Mesenchymal stem cell (in vitro differentiated cells and primary cell): Measurements from ENCODE around the gene CNOT4.

Source experiments
- DNase-seq: peaks from one replicate; pipeline ENCODE4 v3.0.0-alpha.2; 2013
- H2AFZ ChIP-seq: one replicate; pipeline ENCODE4 v1.6.1; 2013; ENCODE audit warnings: low read depth, mild to moderate bottlenecking, control low read depth, inconsistent platforms, low read length, moderate library complexity
- H2AK5ac ChIP-seq: 2 replicates; pipeline ENCODE4 v1.6.1; 2013; ENCODE audit warnings: low read length, moderate library complexity, mild to moderate bottlenecking, inconsistent platforms; ENCODE audit not compliant: severe bottlenecking
- H2BK120ac ChIP-seq: one replicate; pipeline ENCODE4 v1.6.1; 2013; ENCODE audit warnings: low read depth, mild to moderate bottlenecking, inconsistent platforms, low read length, moderate library complexity
- H2BK12ac ChIP-seq, 2 experiments: one replicate each; pipeline ENCODE4 v1.6.1; 2013; ENCODE audit warnings: inconsistent platforms in 2 of 2, low read length in 2 of 2, mild to moderate bottlenecking in 2 of 2, moderate library complexity in 2 of 2, control low read depth in 1 of 2
- H2BK15ac ChIP-seq: one replicate; pipeline ENCODE4 v1.6.1; 2013; ENCODE audit warnings: mild to moderate bottlenecking, low read depth, inconsistent platforms; ENCODE audit not compliant: poor library complexity, severe bottlenecking
- H2BK5ac ChIP-seq: 2 replicates; pipeline ENCODE4 v1.6.1; 2013; ENCODE audit warnings: low read depth, mild to moderate bottlenecking, low read length, control low read depth, inconsistent platforms; ENCODE audit not compliant: poor library complexity, severe bottlenecking
- H3K14ac ChIP-seq, 2 experiments: one replicate each; pipeline ENCODE4 v1.6.1; 2013; ENCODE audit warnings: inconsistent platforms in 2 of 2, low read length in 2 of 2, control low read depth in 1 of 2, mild to moderate bottlenecking in 1 of 2, moderate library complexity in 1 of 2
- H3K18ac ChIP-seq, 2 experiments: one replicate each; pipeline ENCODE4 v1.6.1; 2013; ENCODE audit warnings: inconsistent platforms in 2 of 2, low read length in 2 of 2, control low read depth in 1 of 2, low read depth in 1 of 2, mild to moderate bottlenecking in 1 of 2
- H3K23ac ChIP-seq, 2 experiments: one replicate each; pipeline ENCODE4 v1.6.1; 2013; ENCODE audit warnings: inconsistent platforms in 2 of 2, low read length in 2 of 2, mild to moderate bottlenecking in 2 of 2, moderate library complexity in 2 of 2, control low read depth in 1 of 2
- H3K27ac ChIP-seq: 2 replicates; pipeline ENCODE4 v1.5.1; 2013; ENCODE audit warnings: mild to moderate bottlenecking, moderate library complexity, low read length, control low read depth, inconsistent platforms; ENCODE audit not compliant: poor library complexity, severe bottlenecking
- H3K27me3 ChIP-seq, 2 experiments: 2 replicates each; pipeline versions ENCODE4 v1.6.1 to v1.7.0; 2013; ENCODE audit warnings: low read length in 2 of 2, mild to moderate bottlenecking in 2 of 2, moderate library complexity in 2 of 2, control low read depth in 1 of 2, inconsistent platforms in 1 of 2; ENCODE audit not compliant: control insufficient read depth in 1 of 2, insufficient read depth in 1 of 2
- H3K36me3 ChIP-seq, 2 experiments: 2 replicates each; pipeline versions ENCODE4 v1.6.1 to v1.7.0; 2013; ENCODE audit warnings: low read length in 2 of 2, control low read depth in 1 of 2, inconsistent platforms in 1 of 2, low read depth in 1 of 2, mild to moderate bottlenecking in 1 of 2; ENCODE audit not compliant: insufficient read depth in 2 of 2, control insufficient read depth in 1 of 2
- H3K4ac ChIP-seq, 2 experiments: one replicate each; pipeline ENCODE4 v1.6.1; 2013; ENCODE audit warnings: inconsistent platforms in 2 of 2, low read length in 2 of 2, mild to moderate bottlenecking in 2 of 2, moderate library complexity in 2 of 2, control low read depth in 1 of 2, low read depth in 1 of 2
- H3K4me1 ChIP-seq: 2 replicates; pipeline ENCODE4 v1.6.1; 2013; ENCODE audit warnings: low read depth, low read length, control low read depth; ENCODE audit not compliant: control insufficient read depth, insufficient read depth
- H3K4me2 ChIP-seq: 2 replicates; pipeline ENCODE4 v1.6.1; 2013; ENCODE audit warnings: low read length, mild to moderate bottlenecking, inconsistent platforms; ENCODE audit not compliant: poor library complexity, severe bottlenecking
- H3K4me3 ChIP-seq, 2 experiments: 2 replicates each; pipeline versions ENCODE4 v1.5.1 to v1.7.0; 2013; ENCODE audit warnings: low read length in 2 of 2, mild to moderate bottlenecking in 2 of 2, control low read depth in 1 of 2, low read depth in 1 of 2; ENCODE audit not compliant: insufficient read depth in 1 of 2
- H3K79me1 ChIP-seq: replicated peaks from 2 replicates; pipeline ENCODE4 v1.6.1; 2013; ENCODE audit warnings: mild to moderate bottlenecking, control low read depth, low read length, inconsistent platforms; ENCODE audit not compliant: poor library complexity, severe bottlenecking
- H3K9ac ChIP-seq: 2 replicates; pipeline ENCODE4 v1.7.0; 2013; ENCODE audit warnings: mild to moderate bottlenecking, low read length, moderate library complexity
- H3K9me3 ChIP-seq: 2 replicates; pipeline ENCODE4 v1.7.0; 2013; ENCODE audit warnings: mild to moderate bottlenecking, low read length; ENCODE audit not compliant: control insufficient read depth
- H4K8ac ChIP-seq: one replicate; pipeline ENCODE4 v1.6.1; 2013; ENCODE audit warnings: inconsistent platforms, mild to moderate bottlenecking, low read length, moderate library complexity
- H4K91ac ChIP-seq: one replicate; pipeline ENCODE4 v1.6.1; 2013; ENCODE audit warnings: mild to moderate bottlenecking, low read length, inconsistent platforms
- WGBS: methylation state at CpG from one replicate; pipeline ENCODE4 v1.1.7; 2013; ENCODE audit warnings: mixed read lengths; 5-methylcytosine and 5-hydroxymethylcytosine counted together

CNOT4 gene

GRCh38 chr7:135361788-135362187 is 148.1 kb downstream of the CNOT4 start:
- no peak overlapping the region for H2AFZ ChIP-seq
- no peak overlapping the region for H3K9ac ChIP-seq
- no peak overlapping the region for H3K14ac ChIP-seq
- no peak overlapping the region for H4K91ac ChIP-seq
- H2BK12ac ChIP-seq: no peak overlapping the region
- 36% methylated on average over 3 of the region's 5 CpGs for WGBS
- H2BK120ac ChIP-seq: no peak overlapping the region
- no peak overlapping the region for H2BK5ac ChIP-seq
- no peak overlapping the region for H3K23ac ChIP-seq
- no peaks in the 10 kb centered on the region for H3K9me3 ChIP-seq
- H4K8ac ChIP-seq: no peak overlapping the region
- no peak overlapping the region for H3K4ac ChIP-seq
- no peaks in the 10 kb centered on the region for H3K4me1 ChIP-seq
- no peak overlapping the region for H3K18ac ChIP-seq
- no peak overlapping the region for H3K4me3 ChIP-seq
- H2BK15ac ChIP-seq: no peak overlapping the region
- no peak overlapping the region for H2AK5ac ChIP-seq
- H3K79me1 ChIP-seq: peaks cover 4% of the 10 kb centered on the region
- H3K27me3 ChIP-seq: no peaks in the 10 kb centered on the region
- H3K36me3 ChIP-seq: peaks cover 7 to 30% of the 10 kb centered on the region in 2 experiments
- no peak for DNase-seq
- no peak overlapping the region for H3K4me2 ChIP-seq
- H3K27ac ChIP-seq: no peak overlapping the region

GRCh38 chr7:135359615-135360014 is 150.3 kb downstream of the CNOT4 start:
- Histone ChIP-seq H3K14ac (no peak overlapping the region), H2AK5ac (no peak overlapping the region), H2BK15ac (no peak overlapping the region), H3K27me3 (peaks cover 0 to 4% of the 10 kb centered on the region in 2 experiments), H3K4me2 (no peak overlapping the region), H4K8ac (no peak overlapping the region), H2BK12ac (no peak overlapping the region), H2BK5ac (no peak overlapping the region), H3K9me3 (no peaks in the 10 kb centered on the region), H2BK120ac (no peak overlapping the region), H3K4me1 (no peaks in the 10 kb centered on the region), H3K36me3 (peaks cover 7 to 30% of the 10 kb centered on the region in 2 experiments), H4K91ac (no peak overlapping the region), H3K79me1 (peaks cover 2% of the 10 kb centered on the region), H3K27ac (no peak overlapping the region), H3K9ac (no peak overlapping the region), H2AFZ (no peak overlapping the region), H3K4me3 (no peak overlapping the region), H3K23ac (no peak overlapping the region), H3K18ac (no peak overlapping the region), H3K4ac (no peak overlapping the region)
- WGBS: 60% methylated on average over 5 of the region's 5 CpGs
- DNase-seq: no peak

GRCh38 chr7:135355377-135356048 is 154.4 kb downstream of the CNOT4 start:
- Histone ChIP-seq H3K14ac (no peak overlapping the region), H3K27ac (no peak overlapping the region), H3K4me3 (no peak overlapping the region), H3K18ac (no peak overlapping the region), H2AK5ac (no peak overlapping the region), H2BK5ac (no peak overlapping the region), H3K4ac (no peak overlapping the region), H2AFZ (no peak overlapping the region), H3K79me1 (no peaks in the 10 kb centered on the region), H3K36me3 (no peaks in the 10 kb centered on the region), H4K91ac (no peak overlapping the region), H3K23ac (no peak overlapping the region), H2BK12ac (no peak overlapping the region), H3K9ac (no peak overlapping the region), H4K8ac (no peak overlapping the region), H2BK15ac (no peak overlapping the region), H3K4me2 (no peak overlapping the region), H3K4me1 (no peaks in the 10 kb centered on the region), H2BK120ac (no peak overlapping the region), H3K27me3 (peaks cover 0 to 11% of the 10 kb centered on the region in 2 experiments), H3K9me3 (no peaks in the 10 kb centered on the region)
- no peak for DNase-seq
- 80% methylated on average over 3 of the region's 4 CpGs for WGBS

DNA sequence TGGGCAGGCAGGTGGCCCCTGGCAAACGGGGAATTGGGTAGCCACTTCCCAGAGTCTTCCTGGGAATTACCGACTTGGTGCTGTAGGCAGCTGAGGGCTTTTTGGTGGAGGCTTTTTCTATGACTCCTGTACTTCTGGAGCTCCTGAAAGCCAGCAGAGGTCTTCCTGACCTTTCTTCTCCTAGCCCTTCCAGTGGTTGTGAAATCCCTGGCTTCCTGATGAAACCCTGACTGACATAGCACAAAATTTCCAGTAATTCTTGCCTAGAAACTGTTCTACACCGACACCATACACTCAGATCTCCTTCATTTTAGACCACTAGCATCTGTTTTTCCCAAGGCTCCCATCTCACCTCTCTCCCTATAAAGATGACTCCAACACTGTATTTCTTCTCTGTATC is 156.1 kb downstream of the CNOT4 start:
- 93% methylated on average over 3 of the region's 3 CpGs for WGBS

More for the DNA sequence above, 156.1 kb downstream of the CNOT4 start:
- H3K9ac ChIP-seq: no peak overlapping the region
- no peak overlapping the region for H3K18ac ChIP-seq
- no peak overlapping the region for H3K14ac ChIP-seq
- no peak overlapping the region for H2BK5ac ChIP-seq
- H3K23ac ChIP-seq: no peak overlapping the region
- no peak overlapping the region for H4K91ac ChIP-seq
- no peak overlapping the region for H3K4me3 ChIP-seq
- H3K4me2 ChIP-seq: no peak overlapping the region
- H2BK120ac ChIP-seq: no peak overlapping the region
- no peak overlapping the region for H2AK5ac ChIP-seq
- no peak overlapping the region for H4K8ac ChIP-seq
- no peak overlapping the region for H3K27ac ChIP-seq
- no peaks in the 10 kb centered on the region for H3K79me1 ChIP-seq
- no peaks in the 10 kb centered on the region for H3K9me3 ChIP-seq
- peaks cover 0 to 11% of the 10 kb centered on the region in 2 experiments for H3K27me3 ChIP-seq
- H2BK15ac ChIP-seq: no peak overlapping the region
- no peak overlapping the region for H2AFZ ChIP-seq
- DNase-seq: peak; percentile 2
- no peaks in the 10 kb centered on the region for H3K36me3 ChIP-seq
- H3K4me1 ChIP-seq: peaks cover 3% of the 10 kb centered on the region
- no peak overlapping the region for H3K4ac ChIP-seq
- no peak overlapping the region for H2BK12ac ChIP-seq
